ENCODE results near the gene GLTP.
"Not testable (repeated sequence)": the region's sequence is repeated elsewhere in the genome, so short reads cannot be mapped to it uniquely, and the experiment has no call there.

The GLTP gene

DNA sequence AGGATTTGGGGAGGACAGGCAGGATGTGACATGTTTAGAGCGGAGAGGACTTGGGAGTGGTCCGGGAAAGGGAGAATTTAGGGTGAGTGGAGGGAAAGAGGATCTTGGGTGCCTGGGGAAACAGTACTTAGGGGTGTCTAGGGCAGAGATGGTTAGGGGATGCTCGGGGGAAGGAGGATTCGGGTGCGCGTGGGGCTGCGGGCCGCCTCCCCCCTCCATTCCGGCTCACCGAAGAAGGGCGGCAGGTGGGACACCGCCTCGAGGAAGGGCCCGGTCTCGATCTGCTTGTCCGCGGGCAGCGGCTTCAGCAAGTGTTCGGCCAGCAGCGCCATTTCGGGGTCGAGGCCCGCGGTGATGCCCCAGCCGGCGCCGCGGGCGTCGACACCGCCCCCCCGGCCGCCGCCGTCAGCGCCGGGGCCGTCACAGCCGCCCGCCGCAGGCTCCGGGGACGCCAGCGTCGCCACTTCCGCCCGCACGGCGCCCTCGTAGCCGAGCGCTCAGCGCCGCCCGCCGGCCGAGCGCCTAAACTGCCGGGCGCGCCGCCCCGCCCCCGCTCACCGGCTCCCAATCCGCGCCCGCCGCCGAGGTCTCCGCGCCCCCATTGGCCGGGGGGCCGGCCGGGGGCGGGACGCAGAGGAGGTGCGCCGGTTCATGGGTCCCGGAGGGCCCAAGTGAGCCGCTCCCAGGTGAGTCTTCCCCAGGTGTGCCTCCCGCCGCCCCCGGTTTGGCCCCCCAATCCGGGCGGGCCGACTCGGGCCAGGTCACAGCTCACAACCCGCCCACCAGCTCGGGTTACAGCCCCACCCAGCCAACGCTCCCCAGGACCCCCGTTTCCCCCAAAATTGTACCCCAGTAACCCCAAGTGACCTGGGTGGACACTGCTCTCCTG lies at the start of gene GLTP:
Gene GLTP, minus strand, starts transcription at position 499 of the 889 bp plus-strand sequence. Its CDS starts 167 bp downstream, at position 332.
- peak; percentile 72 for DNase-seq

DNA sequence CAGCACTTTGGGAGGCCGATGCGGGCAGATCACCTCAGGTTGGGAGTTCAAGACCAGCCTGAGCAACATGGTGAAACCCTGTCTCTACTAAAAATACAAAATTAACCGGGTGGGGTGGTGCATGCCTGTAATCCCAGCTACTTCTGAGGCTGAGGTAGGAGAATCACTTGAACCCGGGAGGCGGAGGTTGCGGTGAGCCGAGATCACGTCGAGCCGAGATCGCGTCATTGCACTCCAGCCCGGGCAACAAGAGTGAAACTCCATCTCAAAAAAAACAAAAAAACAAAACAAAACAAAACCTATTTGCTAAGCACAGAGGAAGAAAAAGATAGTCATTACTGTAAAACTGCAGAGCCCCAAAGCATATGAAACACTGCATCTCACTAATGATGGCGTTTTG lies 49.0 kb upstream of the GLTP start:
- not testable (repeated sequence) for DNase-seq

- DNase-seq, result no peak
Measured at GRCh38 chr12:109928058-109928656, 47.8 kb upstream of the GLTP start.

- no peak for DNase-seq
Measured at GRCh38 chr12:109927622-109928021, 47.3 kb upstream of the GLTP start.

- DNase-seq, result no peak
Measured at GRCh38 chr12:109926488-109927210, 46.3 kb upstream of the GLTP start.

DNA sequence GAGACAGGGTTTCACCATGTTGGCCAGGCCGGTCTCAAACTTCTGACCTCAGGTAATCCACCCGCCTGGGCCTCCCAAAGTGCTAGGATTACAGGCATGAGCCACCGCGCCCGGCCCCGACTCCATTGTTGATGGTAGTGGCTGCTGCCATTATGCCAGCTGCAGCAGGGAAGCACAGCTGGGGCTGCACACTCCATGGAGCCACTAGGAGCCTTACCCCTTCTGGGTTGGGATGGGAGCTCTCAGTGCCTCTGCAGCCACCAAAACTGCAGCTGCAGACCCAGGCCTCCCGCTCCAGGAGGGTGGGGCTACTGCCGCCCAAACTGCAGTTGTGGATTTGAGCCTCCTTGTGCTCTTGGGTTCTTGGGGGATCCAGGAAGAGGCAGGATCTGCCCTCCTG lies 45.7 kb upstream of the GLTP start:
- no peak for DNase-seq

GRCh38 chr12:109925185-109925840 lies 45.0 kb upstream of the GLTP start:
- DNase-seq, result no peak

- no peak for DNase-seq
Measured at GRCh38 chr12:109923481-109924245, 43.3 kb upstream of the GLTP start.

GRCh38 chr12:109923038-109923437 lies 42.7 kb upstream of the GLTP start:
- no peak for DNase-seq

DNA sequence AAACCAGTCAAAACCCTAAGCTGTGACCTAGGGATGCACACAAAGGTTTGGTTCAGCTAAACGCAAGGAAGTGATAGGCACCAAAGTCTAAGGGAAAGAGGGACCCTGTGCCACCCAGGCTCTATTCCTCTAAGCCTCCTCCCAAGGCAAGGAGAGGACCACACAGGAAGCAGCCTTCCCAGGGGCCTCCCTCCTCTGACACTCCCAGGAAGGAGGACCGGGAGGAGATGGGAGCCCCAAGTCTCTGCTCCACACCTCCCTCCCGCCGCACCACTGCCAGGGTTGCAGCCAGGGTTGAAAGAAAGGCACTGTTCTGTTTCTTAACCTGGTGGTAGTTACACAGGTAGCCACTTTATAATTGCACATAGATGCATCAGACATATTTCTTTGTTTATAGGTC lies 41.6 kb upstream of the GLTP start:
- DNase-seq, result no peak

DNA sequence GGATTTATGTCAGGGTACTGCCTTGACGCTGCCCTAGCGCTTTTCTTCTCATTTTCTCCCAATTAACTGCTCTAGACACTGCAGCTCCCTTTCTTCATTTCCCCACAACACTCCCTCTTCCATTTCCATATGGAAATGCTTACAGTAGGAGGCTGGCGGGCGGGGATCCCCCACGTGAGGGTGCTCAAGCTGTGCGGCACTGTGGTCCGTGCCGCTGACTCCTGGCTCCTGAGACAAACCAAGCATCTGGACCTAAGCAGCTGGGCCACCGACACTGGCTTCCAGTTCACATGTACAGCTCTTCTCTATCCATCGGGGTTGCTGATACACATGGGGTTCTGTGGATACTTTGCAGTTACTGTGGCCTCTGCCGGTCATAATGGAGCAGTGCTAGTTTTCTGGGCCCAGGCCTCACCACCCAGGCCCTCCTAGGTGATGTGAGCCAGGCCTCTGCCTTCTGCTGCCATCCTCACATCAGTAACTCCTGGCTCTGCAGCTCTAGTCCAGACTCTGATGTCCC lies 40.0 kb upstream of the GLTP start:
- no peak for DNase-seq

DNA sequence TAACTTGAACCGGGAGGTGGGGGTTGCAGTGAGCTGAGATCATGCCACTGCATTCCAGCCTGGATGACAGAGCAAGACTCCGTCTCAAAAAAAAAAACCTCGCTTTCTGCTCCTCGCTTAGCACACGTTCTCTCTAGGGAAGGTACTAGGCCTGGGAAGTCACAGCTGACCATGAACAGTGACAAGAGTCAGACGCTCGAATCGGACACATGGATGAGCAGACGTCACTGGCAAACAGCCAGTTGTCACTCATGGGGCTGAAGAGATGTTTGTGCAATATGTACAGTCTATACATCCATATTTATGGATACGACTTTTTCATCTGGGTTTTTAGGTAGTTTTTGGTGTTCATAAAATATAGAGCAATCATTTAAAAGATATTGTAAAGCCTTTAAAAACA lies 39.1 kb upstream of the GLTP start:
- no peak for DNase-seq

GRCh38 chr12:109916045-109916444 lies 35.7 kb upstream of the GLTP start:
- DNase-seq, result no peak

- DNase-seq, result no peak
Measured at GRCh38 chr12:109915171-109916040, 35.1 kb upstream of the GLTP start.

- DNase-seq, result no peak
Measured at GRCh38 chr12:109914461-109914860, 34.1 kb upstream of the GLTP start.

DNA sequence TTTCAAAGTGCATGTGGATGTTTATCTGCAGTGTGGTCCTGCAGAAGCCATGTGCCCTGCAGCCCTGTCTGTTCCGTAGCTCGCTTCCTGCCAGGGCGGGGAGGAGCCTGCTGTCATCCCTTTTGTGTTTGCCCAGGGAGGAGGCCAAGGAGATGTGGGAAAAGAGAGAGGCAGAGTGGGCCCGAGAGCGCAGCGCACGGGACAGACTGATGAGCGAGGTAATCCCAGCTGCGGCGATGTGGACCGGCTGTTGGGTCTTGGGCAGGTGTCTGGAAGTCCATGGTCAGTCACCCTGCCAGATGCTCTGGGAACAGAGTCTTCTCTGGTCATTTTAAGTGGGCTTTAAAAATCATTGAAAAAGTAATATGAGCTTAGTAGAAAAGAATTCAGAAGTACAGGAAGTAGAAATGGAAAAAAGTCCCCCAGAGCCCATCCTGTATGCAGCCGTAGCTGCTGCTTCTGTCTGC lies 32.5 kb upstream of the GLTP start:
- no peak for DNase-seq

DNA sequence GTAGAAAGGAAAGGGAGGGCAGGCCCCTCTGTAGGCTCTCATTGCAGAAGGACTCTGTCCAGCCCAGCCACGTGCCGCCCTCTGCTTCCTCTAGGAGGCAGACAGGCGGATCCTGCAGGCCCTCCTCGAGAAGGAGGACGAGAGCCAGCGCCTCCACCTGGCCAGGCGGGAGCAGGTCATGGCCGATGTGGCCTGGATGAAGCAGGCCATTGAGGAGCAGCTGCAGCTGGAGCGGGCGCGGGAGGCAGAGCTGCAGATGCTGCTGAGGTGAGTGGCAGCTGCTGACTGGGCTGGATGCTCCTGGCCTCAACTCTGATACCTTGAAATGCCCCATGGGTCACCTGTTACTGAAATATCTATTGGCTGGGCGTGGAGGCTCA lies 30.6 kb upstream of the GLTP start:
- no peak for DNase-seq

GRCh38 chr12:109910254-109910968 lies 30.1 kb upstream of the GLTP start:
- no peak for DNase-seq

GRCh38 chr12:109905301-109905700 lies 25.0 kb upstream of the GLTP start:
- no peak for DNase-seq

GRCh38 chr12:109902891-109903418 lies 22.6 kb upstream of the GLTP start:
- DNase-seq, result no peak
